ENCODE data around the gene TPM1.

The TPM1 gene

DNA sequence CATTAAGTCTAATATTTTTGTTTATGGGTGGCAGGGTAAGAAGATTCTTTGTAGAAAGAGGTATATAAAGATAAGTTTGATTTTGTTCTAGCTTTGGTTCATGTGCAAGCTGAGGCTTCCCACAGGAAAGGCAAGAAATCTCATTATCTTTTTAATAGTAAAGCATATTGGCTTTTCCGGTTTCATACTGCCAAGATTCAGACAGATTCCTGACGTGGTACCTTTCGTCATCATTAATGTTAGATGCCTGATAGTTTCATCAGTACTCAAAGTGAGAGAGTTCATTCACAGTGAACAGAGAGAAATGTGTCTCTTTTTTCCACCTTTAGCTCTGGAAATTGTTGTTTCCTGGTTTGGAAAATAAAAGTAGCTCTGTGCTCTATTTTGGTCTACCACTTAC is 16.5 kb downstream of the TPM1 start:
- DNase-seq = no peak

DNA sequence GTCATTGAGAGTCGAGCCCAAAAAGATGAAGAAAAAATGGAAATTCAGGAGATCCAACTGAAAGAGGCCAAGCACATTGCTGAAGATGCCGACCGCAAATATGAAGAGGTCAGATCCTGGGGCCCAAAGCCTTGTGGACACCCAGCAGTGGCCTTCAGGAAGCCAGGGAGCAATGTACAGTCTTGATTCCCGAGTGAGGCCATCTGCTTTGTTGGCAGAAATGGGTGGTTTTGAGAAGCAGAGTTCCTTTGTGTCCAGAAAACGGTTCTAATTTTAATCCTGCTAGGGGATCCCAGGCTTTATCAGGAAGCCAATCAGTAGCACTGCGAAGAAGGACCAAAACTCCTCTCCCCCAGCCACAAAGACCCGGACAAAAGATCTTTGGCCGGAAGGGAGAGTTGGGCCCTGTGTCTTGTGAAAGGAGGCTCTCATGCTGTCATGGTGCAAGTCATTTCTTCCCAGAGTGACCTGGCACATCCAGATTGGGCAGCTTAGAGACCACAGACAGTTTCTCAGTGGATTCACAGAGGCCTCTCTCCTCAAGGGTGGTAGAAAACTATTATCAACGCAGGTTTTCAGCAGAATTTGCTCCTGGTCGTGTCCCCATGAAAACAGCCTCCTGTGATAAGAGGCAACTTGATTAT is 17.1 kb downstream of the TPM1 start:
- no peak for DNase-seq

DNA sequence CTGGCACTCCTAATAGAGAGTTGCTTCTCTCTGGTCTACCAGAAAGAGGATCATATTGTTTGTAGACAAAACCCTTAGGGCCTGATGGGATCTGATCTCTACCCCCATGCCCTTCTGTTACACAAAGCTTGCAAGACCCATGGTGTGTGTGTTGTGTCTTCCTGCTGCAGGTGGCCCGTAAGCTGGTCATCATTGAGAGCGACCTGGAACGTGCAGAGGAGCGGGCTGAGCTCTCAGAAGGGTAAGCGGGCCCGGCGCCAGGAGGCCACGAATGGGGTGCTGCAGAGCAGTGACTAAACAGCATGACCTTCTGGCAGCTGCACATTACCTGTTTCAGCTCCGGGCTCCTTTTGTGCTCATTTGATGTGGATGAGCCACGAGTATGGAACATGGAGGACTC is 18.2 kb downstream of the TPM1 start:
- DNase-seq = no peak

DNA sequence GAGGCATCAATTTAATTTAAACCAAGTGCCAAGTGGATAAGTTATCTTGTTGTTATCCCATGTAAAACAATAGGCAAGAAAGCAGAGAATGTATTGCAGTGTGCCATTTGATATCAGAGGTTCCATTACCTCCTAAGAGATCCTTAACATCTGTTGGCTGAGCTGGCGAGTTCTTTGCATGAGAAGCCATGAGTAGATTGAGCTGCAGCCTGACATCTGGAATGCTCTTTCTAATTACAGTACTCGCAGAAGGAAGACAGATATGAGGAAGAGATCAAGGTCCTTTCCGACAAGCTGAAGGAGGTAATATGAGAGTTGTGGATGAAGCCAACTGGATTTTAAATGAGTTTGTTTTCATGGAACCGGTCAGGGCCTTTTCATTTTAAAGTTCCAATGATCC is 19.4 kb downstream of the TPM1 start:
- DNase-seq = no peak

DNA sequence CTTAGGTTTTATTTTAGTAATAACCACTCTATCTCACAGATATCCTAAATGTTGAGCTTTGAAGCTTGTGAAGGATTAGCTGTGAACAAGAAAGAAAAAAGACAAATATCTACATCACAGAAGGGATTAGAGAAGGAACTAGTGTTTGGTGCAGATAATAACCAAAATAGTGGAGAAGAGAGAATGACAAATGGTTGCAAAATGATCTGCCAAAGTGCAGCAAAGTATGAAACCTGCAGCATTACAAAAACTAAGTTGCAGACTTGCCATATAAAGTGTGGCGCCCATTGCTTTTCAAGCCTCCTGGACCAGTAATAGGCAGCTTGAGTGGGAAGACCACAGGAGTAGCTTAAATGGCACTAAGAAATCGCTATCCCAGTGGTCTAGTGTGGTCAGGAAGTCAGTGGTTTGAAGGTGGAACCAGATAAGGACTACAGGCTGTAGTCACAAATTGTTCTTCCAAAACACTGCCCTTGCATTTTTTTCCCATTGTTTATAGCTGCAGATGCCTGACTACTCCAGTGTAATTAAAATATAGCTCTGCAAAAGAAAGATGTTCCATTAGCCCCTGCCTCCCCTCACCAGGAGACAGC is 20.7 kb downstream of the TPM1 start:
- DNase-seq = no peak

DNA sequence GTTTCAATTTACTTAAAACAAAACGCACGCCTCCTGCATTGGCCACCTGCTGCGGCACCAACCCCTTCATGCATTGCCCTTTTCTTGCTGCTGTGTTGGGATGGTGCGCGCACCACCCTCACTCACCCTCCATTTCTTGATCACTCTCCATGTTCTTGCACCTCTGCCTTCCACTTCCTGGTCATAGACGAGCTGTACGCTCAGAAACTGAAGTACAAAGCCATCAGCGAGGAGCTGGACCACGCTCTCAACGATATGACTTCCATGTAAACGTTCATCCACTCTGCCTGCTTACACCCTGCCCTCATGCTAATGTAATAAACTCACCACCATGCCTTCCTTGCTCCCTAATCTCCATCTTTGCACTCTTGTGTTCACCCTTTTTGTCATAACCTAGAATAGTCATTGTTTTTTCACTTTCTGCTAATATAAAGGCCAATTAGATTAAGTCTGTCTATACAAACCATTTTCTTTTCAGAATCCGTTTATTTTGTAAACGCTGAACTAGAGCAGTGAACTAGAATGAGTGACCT is 21.4 kb downstream of the TPM1 start:
- DNase-seq = no peak

DNA sequence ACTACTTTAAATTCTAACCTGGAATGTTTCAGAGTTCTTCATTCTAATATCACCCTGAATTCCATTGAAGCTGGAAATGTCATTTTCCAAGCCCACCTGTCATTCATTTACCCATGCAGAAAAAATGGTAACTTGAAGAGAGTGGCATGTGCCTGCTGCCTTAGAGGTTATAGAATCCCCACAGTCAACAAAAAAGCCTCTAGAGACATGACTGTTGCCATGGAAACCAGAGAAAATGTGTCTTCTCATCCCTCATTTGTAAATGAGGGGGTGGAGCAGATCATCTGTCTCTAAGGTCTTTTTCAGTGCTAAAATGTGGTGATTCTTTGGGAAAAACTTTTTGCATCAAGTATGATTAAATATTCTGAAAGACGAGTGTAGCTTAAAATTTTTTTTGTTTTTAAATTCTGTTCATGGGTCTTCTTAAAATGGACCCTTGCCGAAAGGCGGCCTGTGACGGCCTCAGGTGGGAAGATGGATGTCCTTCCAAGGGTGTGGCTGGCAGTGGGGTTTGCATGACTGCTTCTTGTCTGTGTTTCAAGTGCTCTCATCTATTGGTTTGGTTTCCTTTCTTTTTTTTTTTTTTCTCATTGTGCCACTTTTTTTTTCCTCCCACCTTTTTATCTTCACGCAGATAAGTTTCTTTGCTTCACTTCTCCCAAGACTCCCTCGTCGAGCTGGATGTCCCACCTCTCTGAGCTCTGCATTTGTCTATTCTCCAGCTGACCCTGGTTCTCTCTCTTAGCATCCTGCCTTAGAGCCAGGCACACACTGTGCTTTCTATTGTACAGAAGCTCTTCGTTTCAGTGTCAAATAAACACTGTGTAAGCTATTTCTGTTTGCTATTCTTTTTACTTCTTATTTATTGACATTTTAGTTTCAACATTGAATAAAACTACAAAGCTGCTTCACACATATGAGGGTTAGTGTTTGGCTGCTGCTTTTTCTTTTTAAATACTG is 23.0 kb downstream of the TPM1 start:
- no peak for DNase-seq

DNA sequence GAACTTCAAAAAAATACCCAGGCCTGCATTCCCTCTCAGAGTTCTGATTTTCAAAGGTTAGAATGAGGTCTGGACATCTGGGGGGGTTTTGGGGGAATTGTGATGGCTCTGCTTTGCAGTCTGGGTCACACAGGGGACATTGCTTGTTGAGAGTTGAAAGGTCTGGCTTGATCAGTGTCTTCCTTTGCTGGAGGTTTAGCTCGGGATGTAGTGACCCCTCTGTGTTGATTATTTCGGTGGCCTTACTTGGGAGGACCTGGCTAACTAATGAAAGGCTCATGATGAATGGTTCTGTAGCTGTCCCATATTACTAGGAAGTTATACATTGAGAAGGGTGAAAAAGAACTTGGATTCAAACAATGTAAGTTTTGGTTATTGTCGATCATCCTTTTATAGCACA is 23.7 kb downstream of the TPM1 start:
- DNase-seq = no peak

DNA sequence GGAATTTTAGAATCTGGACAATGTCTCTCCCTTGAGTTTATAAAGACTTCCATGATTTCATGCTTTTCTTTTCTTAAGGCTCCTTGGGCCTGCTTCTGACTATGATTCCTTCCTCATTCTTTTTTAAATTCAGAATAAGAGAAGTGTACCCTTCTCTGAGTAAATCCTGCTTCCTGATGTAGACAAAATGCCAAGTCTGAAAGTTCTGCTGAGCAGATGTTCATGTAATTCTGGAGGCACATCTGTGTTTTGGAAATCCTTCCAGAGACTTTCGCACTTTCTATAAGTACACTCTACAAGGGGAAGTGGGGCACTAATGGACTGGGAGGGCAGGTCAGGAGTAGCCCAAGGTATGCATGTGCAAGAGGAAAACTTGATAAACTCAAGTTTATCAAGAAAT is 24.8 kb downstream of the TPM1 start:
- no peak for DNase-seq

DNA sequence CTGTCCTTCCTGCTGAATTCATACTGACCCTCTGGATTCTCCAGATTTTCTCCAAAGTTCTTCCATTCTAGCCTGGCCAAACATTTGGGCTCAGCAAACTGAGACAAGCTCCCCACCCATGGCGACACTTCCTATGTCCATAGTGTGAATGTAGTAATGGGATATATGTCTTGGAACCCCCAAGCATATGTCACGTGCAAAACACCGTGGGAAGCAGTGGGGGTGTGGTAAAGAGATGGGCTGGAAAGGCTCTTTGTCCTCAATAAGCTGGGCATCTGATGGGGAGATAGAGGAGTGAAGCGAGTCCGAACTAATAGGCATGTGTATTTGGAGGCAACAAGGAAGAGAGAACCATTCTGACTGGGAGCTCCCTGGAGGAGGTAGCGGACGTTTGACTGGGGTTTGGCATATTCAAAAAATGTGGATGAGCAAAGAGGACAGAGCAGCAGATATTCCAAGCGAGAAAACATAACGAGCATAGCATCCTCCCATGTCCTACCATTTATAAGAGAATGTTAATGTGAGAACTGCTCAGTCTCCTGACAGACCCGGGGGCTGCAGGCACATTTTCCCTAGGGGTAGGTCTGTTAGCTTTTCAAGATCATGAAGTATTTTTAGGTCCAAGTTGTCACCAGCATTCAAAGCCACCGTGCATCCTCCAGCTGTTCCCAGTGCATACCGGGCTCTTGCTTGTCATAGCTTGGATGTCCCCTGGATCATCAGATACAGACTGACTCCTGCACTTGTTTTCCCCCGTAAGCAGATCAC is 25.6 kb downstream of the TPM1 start:
- no peak for DNase-seq

DNA sequence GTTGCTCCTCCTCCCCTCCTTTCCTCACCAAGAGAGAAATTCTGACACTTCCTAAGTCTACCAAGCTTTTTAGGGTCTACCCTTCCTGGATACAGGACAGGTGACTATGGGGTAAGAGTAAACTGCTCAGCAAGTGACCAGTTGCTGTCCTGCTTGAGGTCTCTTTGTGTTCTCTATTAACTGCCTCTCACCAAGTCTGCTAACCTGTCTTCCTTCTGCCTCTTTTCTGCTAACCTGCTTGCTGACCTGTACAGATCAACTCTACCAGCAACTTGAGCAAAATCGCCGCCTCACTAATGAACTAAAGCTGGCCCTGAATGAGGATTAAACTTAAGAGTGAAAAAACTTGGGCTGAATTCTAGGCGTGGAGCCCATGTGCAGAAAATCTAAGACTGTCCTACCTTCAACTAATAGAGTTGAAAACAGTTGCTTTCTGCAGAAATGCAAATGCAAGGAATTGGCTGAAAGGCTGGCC is 27.1 kb downstream of the TPM1 start:
- no peak for DNase-seq

DNA sequence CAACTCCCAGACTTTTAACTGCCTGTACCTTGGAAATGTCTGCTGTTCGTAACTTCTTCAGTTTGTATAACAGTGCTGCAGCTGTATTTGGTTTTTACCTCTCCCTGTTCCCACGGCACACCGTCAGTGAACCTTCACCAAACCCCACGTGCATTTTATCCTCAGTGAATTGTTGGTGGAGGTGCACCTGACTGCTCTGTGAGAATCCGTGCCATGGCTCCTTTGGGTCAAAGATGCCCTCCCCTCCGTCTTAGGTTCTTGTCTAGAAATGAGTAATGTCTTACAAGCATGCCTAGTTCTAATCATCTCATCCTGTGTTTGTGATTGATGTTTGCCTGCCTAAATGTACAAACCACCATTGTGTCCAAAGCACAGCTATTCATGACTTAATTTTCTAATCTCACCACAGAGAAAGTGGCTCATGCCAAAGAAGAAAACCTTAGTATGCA is 28.2 kb downstream of the TPM1 start:
- DNase-seq = no peak

DNA sequence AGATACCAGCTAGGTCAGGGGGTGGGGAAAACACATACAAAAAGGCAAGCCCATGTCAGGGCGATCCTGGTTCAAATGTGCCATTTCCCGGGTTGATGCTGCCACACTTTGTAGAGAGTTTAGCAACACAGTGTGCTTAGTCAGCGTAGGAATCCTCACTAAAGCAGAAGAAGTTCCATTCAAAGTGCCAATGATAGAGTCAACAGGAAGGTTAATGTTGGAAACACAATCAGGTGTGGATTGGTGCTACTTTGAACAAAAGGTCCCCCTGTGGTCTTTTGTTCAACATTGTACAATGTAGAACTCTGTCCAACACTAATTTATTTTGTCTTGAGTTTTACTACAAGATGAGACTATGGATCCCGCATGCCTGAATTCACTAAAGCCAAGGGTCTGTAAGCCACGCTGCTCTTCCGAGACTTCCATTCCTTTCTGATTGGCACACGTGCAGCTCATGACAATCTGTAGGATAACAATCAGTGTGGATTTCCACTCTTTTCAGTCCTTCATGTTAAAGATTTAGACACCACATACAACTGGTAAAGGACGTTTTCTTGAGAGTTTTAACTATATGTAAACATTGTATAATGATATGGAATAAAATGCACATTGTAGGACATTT is 28.9 kb downstream of the TPM1 start:
- no peak for DNase-seq

DNA sequence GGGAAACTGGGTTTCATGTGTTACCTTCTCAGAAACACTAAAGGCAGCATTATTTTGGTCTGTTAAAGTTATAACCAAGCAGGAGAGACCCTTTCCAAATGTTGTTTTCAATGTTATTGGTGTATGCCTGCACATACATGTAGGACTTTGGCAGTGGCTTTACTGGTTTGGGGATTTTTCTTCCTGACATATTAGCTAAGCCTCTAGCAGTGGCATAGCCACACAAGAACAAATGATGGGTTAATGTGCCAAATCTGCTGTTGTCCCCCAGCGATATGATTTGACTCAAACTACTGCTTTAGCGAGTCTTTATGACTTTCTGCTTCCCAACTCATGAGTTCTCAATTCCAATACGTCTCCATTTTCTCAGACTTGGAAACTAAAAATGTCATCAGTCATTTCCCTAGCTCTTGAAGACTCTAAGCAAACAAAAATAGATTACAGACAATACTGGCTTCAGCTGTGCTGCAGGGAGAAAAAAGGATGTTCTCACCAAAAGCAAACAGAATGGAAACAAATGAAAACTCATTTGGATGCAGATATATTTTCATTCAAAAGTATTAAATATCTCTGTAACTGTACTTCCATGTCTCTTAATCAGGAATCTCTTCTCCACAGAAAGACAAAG is 29.6 kb downstream of the TPM1 start:
- no peak for DNase-seq

DNA sequence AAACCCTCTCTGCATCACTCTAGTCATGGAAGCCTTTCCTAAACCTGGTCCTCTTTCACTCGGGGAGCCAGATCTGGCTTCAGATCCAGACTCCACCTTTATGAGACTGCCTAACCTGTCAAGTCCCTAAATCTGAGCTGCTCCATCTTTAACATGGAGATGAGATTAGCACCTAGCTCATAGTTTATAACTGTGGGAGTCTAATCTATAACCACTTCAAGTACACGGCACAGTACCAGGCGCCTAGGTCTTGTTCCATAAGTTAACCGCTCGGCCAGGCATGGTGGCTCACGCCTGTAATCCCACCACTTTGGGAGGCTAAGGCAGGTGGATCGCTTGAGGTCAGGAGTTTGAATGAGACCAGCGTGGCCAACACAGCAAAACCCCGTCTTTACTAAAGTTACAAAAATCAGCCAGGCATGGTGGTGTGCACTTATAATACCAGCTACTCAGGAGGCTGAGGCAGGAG is 30.3 kb downstream of the TPM1 start:
- DNase-seq = no peak

DNA sequence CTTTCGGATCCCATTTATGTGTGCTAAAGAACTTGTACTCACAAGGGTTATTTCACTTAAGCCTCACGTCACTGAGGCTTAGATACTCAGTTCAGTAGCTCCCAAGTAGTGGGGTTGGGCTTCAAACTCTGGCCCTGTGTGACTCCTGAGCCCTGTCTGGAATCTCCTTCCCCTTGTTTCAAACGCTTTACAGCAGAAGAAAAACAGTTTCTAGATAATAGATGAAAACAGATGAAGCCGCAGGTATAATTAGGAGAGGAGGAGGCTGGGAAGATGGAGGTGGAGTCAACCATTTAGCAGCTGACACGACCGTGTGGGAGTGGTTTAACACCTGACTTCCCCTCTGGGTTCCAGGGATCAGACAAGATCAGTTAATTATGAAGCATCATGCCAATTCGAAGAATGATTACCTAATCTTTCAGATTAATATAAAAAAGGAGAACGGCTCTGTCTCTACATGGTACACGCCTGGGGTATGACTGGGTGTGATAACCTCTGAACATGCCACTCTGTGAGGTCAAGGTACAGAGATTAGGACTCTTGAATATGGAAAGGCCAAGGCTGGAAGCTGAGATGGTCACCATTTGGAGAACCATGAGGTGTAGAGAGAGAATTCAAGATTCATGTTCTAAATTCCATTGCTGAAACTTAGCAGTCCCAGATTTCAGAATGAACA is 31.1 kb downstream of the TPM1 start:
- no peak for DNase-seq

DNA sequence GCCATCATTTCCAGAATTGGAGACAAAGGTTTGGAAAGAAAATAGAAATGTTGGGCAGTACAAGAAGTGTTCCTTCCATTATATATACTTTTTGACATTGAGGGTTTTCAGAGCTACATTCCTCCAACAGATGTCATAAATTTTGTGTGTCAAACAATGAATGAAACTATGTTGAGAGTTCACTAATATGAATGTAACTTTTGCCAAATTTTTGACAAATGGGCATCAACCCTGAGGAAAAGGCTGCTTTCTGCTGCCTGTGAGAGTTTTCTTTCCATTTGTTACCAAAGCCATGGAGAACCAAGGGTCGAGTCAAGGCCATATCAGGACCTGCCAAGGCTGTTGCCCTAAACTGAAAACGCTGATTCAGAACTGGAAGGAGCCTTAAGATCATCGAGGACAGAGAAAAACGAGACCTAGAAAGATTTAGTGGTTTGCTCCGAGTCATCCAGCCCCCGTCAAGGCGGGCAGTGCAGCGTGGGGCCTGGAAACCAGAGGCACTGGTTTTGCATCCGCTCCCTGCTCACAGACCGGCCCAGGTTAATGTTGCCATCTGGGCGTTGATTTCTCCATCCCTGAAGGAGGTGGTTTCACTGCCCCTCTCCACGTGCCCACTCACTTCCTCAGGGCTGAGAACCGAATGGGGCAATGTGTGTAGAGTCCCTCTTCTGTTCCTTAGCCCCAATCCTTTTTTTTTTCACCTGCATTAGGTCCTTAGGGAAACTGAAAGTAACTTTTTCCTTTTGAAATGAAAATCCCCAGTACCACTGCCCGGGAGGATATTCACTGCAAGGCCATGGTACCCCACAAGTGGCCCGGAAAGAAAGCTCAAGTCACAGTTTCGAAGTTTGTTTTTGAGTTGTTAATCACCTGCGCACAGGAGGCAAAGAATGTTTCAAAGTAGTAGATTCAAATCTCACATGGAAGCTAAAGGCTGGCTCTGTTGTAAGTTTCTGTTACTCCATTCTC is 32.8 kb downstream of the TPM1 start:
- no peak for DNase-seq

DNA sequence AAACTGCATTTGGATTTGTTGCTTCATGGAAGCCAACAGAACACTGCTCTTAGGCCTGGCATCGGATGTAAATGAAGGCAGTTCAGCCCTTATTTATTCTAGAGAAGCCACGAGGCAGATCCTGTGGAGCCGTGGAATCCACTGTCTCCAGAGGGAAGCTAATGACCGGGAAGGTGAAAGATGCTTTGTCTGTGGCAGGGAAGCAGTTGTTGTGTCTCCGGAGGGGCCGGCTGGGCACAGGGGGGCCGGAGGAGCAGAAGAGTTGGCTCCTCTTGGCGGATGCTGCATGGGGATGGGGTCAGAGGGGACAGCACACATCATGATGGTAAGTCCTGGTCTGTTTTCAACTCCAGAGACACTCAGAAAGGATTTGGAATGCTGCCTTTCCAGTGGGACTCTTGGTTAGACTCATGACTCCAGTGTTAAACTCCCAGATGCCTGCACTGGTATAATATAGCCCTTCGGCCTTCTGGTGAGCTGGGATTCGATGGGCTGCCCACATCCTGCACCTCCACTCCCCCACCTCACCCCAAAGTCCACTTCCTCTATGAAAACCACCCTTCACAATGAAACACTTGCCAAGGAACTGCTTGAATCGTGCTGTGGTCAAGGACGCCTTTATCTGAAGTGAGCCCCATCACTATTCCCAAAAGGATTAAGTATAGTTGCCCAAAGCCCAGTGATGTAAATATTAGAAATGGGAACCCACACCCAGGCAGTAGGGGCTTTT is 33.6 kb downstream of the TPM1 start:
- no peak for DNase-seq

DNA sequence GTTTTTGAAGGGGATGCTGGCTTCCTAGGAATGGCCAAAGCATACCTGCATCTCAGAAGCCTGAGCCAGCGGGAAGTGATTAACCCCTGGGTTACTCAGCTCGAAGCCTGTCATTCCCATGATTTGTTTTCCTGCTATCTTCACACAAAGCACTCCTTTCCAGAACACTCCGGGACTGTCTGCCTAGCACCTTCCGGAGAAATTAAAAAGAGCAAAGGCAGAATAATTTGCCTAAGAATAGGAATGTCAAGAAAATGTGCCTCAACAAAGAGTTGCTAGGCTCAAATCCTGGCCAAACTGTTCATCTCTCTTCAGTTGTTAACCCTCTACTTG is 34.1 kb downstream of the TPM1 start:
- DNase-seq = no peak

Measured in NCI-H1436 treated with DMSO at 0.1 percent for 48 hours (cell line).